ENCODE measurements around the gene ARID3C. TPM values are rescaled to one million over a fixed set of nuclear protein-coding genes. Genes with fewer than 3 reads are reported as not detected.

ARID3C gene
- total and polyA plus RNA-seq, 2 donors (not counting 1 experiment from before 2014, with no cell fraction given): 0.17 TPM; not detected in 1

DNA sequence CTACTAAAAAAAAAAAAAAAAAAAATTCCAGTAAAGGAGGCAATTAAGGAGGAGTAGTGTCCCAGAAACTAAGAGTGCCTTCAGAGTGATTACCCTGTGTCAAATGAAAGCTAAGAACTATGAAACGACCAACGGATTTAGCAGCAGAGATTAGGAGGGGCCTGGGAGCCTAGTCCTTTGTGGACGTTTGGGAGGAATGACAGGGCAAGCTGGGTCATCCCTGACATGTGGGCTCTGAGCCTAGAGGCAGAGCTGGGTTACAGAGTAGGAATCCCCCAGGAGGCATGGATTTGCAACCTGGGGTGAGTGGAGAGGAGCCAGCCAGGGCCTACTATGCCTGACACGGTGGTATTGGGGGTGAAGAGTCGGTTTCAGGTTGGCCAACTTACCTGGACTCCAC lies 4.3 kb upstream of the ARID3C start:
- Histone ChIP-seq H3K9ac (ENCODE audit: insufficient read depth, low read length) (no peak overlapping the region), H2AFZ (ENCODE audit: low read length) (no peak overlapping the region), H3K27ac (ENCODE audit: insufficient read depth, low read length) (no peak overlapping the region), H4K20me1 (ENCODE audit: control insufficient read depth, extremely low read depth, insufficient read depth, low read length) (no peaks in the 10 kb centered on the region), H3K4me3 (replicated peaks in 1 of 4; ENCODE audit: control extremely low read depth in 1 of 4, insufficient read depth in 1 of 4, low read depth in 3 of 4, low read length in 4 of 4) (no peak overlapping the region), H3K4me2 (ENCODE audit: extremely low read depth, insufficient read depth, low read length) (no peak overlapping the region), H3K9me3 (ENCODE audit: control insufficient read depth, insufficient read depth, low read depth, low read length) (no peaks in the 10 kb centered on the region), H3K36me3 (ENCODE audit: control insufficient read depth, insufficient read depth, low read length) (peaks cover 2% of the 10 kb centered on the region), H3K27me3 (ENCODE audit: control insufficient read depth, insufficient read depth, low read length) (peaks cover 17% of the 10 kb centered on the region), H3K79me2 (ENCODE audit: control insufficient read depth, insufficient read depth, low read length) (peaks cover 19% of the 10 kb centered on the region), H3K4me1 (ENCODE audit: control insufficient read depth, extremely low read depth, insufficient read depth, low read length) (peaks cover 9% of the 10 kb centered on the region)
- TF ChIP-seq EZH2 (IDR thresholded peaks at IDR 0.05; ENCODE audit: low read length, missing control alignments) (no peak), CTCF (conservative IDR thresholded peaks at IDR 0.05 in 1 of 2, IDR thresholded peaks at IDR 0.05 in 1 of 2; ENCODE audit: low read depth in 1 of 2, low read length in 2 of 2) (no peak)
- no peak for DNase-seq (ENCODE audit: low read depth in 2 of 2)

- Histone ChIP-seq H3K4me3 (replicated peaks in 1 of 4; ENCODE audit: control extremely low read depth in 1 of 4, insufficient read depth in 1 of 4, low read depth in 3 of 4, low read length in 4 of 4) (no peak overlapping the region), H3K36me3 (ENCODE audit: control insufficient read depth, insufficient read depth, low read length) (peaks cover 2% of the 10 kb centered on the region), H4K20me1 (ENCODE audit: control insufficient read depth, extremely low read depth, insufficient read depth, low read length) (no peaks in the 10 kb centered on the region), H3K9me3 (ENCODE audit: control insufficient read depth, insufficient read depth, low read depth, low read length) (no peaks in the 10 kb centered on the region), H3K27ac (ENCODE audit: insufficient read depth, low read length) (no peak overlapping the region), H3K4me1 (ENCODE audit: control insufficient read depth, extremely low read depth, insufficient read depth, low read length) (no peaks in the 10 kb centered on the region), H2AFZ (ENCODE audit: low read length) (no peak overlapping the region), H3K9ac (ENCODE audit: insufficient read depth, low read length) (no peak overlapping the region), H3K27me3 (ENCODE audit: control insufficient read depth, insufficient read depth, low read length) (peaks cover 43% of the 10 kb centered on the region), H3K4me2 (ENCODE audit: extremely low read depth, insufficient read depth, low read length) (no peak overlapping the region), H3K79me2 (ENCODE audit: control insufficient read depth, insufficient read depth, low read length) (peaks cover 3% of the 10 kb centered on the region)
- TF ChIP-seq EZH2 (IDR thresholded peaks at IDR 0.05; ENCODE audit: low read length, missing control alignments) (no peak), CTCF (conservative IDR thresholded peaks at IDR 0.05 in 1 of 2, IDR thresholded peaks at IDR 0.05 in 1 of 2; ENCODE audit: low read depth in 1 of 2, low read length in 2 of 2) (no peak)
- DNase-seq (ENCODE audit: low read depth in 2 of 2): no peak
These were observed 1.7 kb upstream of the ARID3C start for GRCh38 chr9:34630402-34631154.

GRCh38 chr9:34629491-34629808 lies 584 bp upstream of the ARID3C start:
- peaks cover 51% of the 10 kb centered on the region for H3K27me3 ChIP-seq (ENCODE audit: control insufficient read depth, insufficient read depth, low read length)
- H3K36me3 ChIP-seq (ENCODE audit: control insufficient read depth, insufficient read depth, low read length): no peaks in the 10 kb centered on the region

More at GRCh38 chr9:34629491-34629808, 584 bp upstream of the ARID3C start:
- Histone ChIP-seq H3K9ac (ENCODE audit: insufficient read depth, low read length) (no peak overlapping the region), H3K4me2 (ENCODE audit: extremely low read depth, insufficient read depth, low read length) (no peak overlapping the region), H2AFZ (ENCODE audit: low read length) (no peak overlapping the region), H3K27ac (ENCODE audit: insufficient read depth, low read length) (no peak overlapping the region), H3K9me3 (ENCODE audit: control insufficient read depth, insufficient read depth, low read depth, low read length) (no peaks in the 10 kb centered on the region), H3K4me3 (replicated peaks in 1 of 4; ENCODE audit: control extremely low read depth in 1 of 4, insufficient read depth in 1 of 4, low read depth in 3 of 4, low read length in 4 of 4) (no peak overlapping the region), H4K20me1 (ENCODE audit: control insufficient read depth, extremely low read depth, insufficient read depth, low read length) (no peaks in the 10 kb centered on the region), H3K4me1 (ENCODE audit: control insufficient read depth, extremely low read depth, insufficient read depth, low read length) (no peaks in the 10 kb centered on the region), H3K79me2 (ENCODE audit: control insufficient read depth, insufficient read depth, low read length) (no peaks in the 10 kb centered on the region)
- no peak for DNase-seq (ENCODE audit: low read depth in 2 of 2)
- TF ChIP-seq CTCF (conservative IDR thresholded peaks at IDR 0.05 in 1 of 2, IDR thresholded peaks at IDR 0.05 in 1 of 2; ENCODE audit: low read depth in 1 of 2, low read length in 2 of 2) (no peak), EZH2 (IDR thresholded peaks at IDR 0.05; ENCODE audit: low read length, missing control alignments) (peak; percentile 72)
